Spleen (tissue), 7 donors: ENCODE measurements around the gene AGFG1.

Experiments
- CTCF ChIP-seq, 11 experiments: fragments of 200-600 bp in 7 of 11; fragments of 450-650 bp in 4 of 11; sonication (generic) in 4 of 11; IDR thresholded peaks in 8 of 11; conservative IDR thresholded peaks in 3 of 11; 1 replicate in 7 of 11; 2 replicates in 4 of 11; pipeline versions ENCODE4 v1.4.0 to v1.8.0; 2016 to 2021; ENCODE audit warnings: antibody characterized with exemption in 11 of 11, inconsistent platforms in 4 of 11, mild to moderate bottlenecking in 1 of 11
- POLR2AphosphoS5 ChIP-seq, 3 donors: sonication (generic); formaldehyde crosslinking; IDR thresholded peaks; one replicate each; pipeline ENCODE4 v1.5.1; 2017; ENCODE audit warnings: antibody characterized with exemption in 3 of 3
- donor health status: DM: no; HTN: no; CAD: no; lungs with moderate emphysema.
- donor health status: DM: no; HTN: no; CAD: no.
- donor health status: DM: no; HTN: no; CAD: no.

- TF ChIP-seq CTCF (IDR thresholded peaks at IDR 0.05 in 8 of 11, conservative IDR thresholded peaks at IDR 0.05 in 3 of 11) (no peak), POLR2AphosphoS5 (IDR thresholded peaks at IDR 0.05) (no peak)
Measured at GRCh38 chr2:227515742-227516141, 43.8 kb downstream of the AGFG1 start.
